Osteoblast (primary cell): ENCODE measurements around the gene ROPN1B. TPM values are rescaled to one million over a fixed set of nuclear protein-coding genes. Genes with fewer than 3 reads are reported as not detected.

Source experiments
- DNase-seq: peaks from one replicate; pipeline ENCODE4 v3.0.0; 2011; ENCODE audit warnings: low spot score, mixed read lengths; ENCODE audit not compliant: insufficient read length; ENCODE audit errors: missing footprints
- H2AFZ ChIP-seq: 2 replicates; pipeline ENCODE4 v1.6.0; 2011; ENCODE audit warnings: mild to moderate bottlenecking, low read length
- H3K27ac ChIP-seq: 2 replicates; pipeline ENCODE4 v1.5.1; 2011; ENCODE audit warnings: mild to moderate bottlenecking, low read depth, low read length, moderate library complexity
- H3K27me3 ChIP-seq: 2 replicates; pipeline ENCODE4 v1.6.0; 2012; ENCODE audit warnings: mild to moderate bottlenecking, control low read depth, inconsistent platforms, low read length, moderate library complexity; ENCODE audit not compliant: insufficient read depth
- H3K36me3 ChIP-seq: 2 replicates; pipeline ENCODE4 v1.5.1; 2011; ENCODE audit warnings: mild to moderate bottlenecking, low read length, control low read depth, moderate library complexity; ENCODE audit not compliant: insufficient read depth
- H3K4me1 ChIP-seq: 2 replicates; pipeline ENCODE4 v1.5.1; 2011; ENCODE audit warnings: mild to moderate bottlenecking, low read length, control low read depth, moderate library complexity; ENCODE audit not compliant: insufficient read depth
- H3K4me2 ChIP-seq: 2 replicates; pipeline ENCODE4 v1.6.0; 2011; ENCODE audit warnings: mild to moderate bottlenecking, low read length; ENCODE audit not compliant: insufficient read depth
- H3K4me3 ChIP-seq: fragments of 200-600 bp; sonication (generic); 3 replicates; pipeline ENCODE4 v1.5.1; 2012; ENCODE audit warnings: mild to moderate bottlenecking, low read length, inconsistent platforms; ENCODE audit not compliant: insufficient read depth
- H3K79me2 ChIP-seq: 2 replicates; pipeline ENCODE4 v1.6.0; 2012; ENCODE audit warnings: mild to moderate bottlenecking, low read length, control low read depth, inconsistent platforms; ENCODE audit not compliant: insufficient read depth
- H3K9me3 ChIP-seq: 2 replicates; pipeline ENCODE4 v1.5.1; 2011; ENCODE audit warnings: low read depth, low read length, control low read depth
- H4K20me1 ChIP-seq: 2 replicates; pipeline ENCODE4 v1.6.0; 2012; ENCODE audit warnings: mild to moderate bottlenecking, low read length, control low read depth; ENCODE audit not compliant: insufficient read depth
- CTCF ChIP-seq: IDR thresholded peaks from 2 replicates; pipeline ENCODE4 v1.5.1; 2011; ENCODE audit warnings: mild to moderate bottlenecking, low read depth, low read length, moderate library complexity; ENCODE audit errors: extremely low read depth
- total RNA-seq: library from RNA; depleted of rRNA; stranded (reverse); fragments of >200 nt; gene quantifications from 2 replicates; pipeline ENCODE4 v1.2.3, GENCODE V29; 2012

The ROPN1B gene
- total RNA-seq, 1 donor, result not detected

GRCh38 chr3:125957674-125958510 lies 11.1 kb upstream of the ROPN1B start:
- Histone ChIP-seq H3K36me3 (no peaks in the 10 kb centered on the region), H3K4me2 (no peak overlapping the region), H3K4me1 (no peaks in the 10 kb centered on the region), H2AFZ (no peak overlapping the region), H3K27ac (no peak overlapping the region), H3K79me2 (no peaks in the 10 kb centered on the region), H4K20me1 (no peaks in the 10 kb centered on the region), H3K9me3 (no peaks in the 10 kb centered on the region), H3K4me3 (no peak overlapping the region), H3K27me3 (no peaks in the 10 kb centered on the region)
- TF ChIP-seq CTCF, result no peak
- no peak for DNase-seq

- H3K36me3 ChIP-seq, result no peaks in the 10 kb centered on the region
- no peaks in the 10 kb centered on the region for H3K9me3 ChIP-seq
- H3K4me1 ChIP-seq, result no peaks in the 10 kb centered on the region
- no peaks in the 10 kb centered on the region for H4K20me1 ChIP-seq
- peaks cover 2% of the 10 kb centered on the region for H3K27me3 ChIP-seq
- H3K79me2 ChIP-seq, result no peaks in the 10 kb centered on the region
- no peak for TF ChIP-seq CTCF
- H3K4me3 ChIP-seq, result no peak overlapping the region
- H3K4me2 ChIP-seq, result no peak overlapping the region
- peak; percentile 45 for DNase-seq
- H2AFZ ChIP-seq, result no peak overlapping the region
- H3K27ac ChIP-seq, result no peak overlapping the region
Observed at GRCh38 chr3:125958511-125959316, 10.3 kb upstream of the ROPN1B start.

- Histone ChIP-seq H4K20me1 (no peaks in the 10 kb centered on the region), H3K4me2 (no peak overlapping the region), H3K27me3 (peaks cover 2% of the 10 kb centered on the region), H3K4me1 (no peaks in the 10 kb centered on the region), H3K9me3 (no peaks in the 10 kb centered on the region), H3K4me3 (no peak overlapping the region), H3K27ac (no peak overlapping the region), H3K36me3 (no peaks in the 10 kb centered on the region), H3K79me2 (no peaks in the 10 kb centered on the region), H2AFZ (no peak overlapping the region)
- no peak for TF ChIP-seq CTCF
- DNase-seq, result peak; percentile 61
Observed at GRCh38 chr3:125959317-125960065, 9.5 kb upstream of the ROPN1B start.
